NCI-H82 treated with DMSO at 0.1 percent for 48 hours (cell line): ENCODE data around the gene IVNS1ABP.
"Not testable (repeated sequence)": the region's sequence is repeated elsewhere in the genome, so short reads cannot be mapped to it uniquely, and the experiment has no call there.

Source experiments
- DNase-seq: peaks from one replicate; lab custom pipeline; 2025; ENCODE audit not compliant: unreplicated experiment; lab: John Stamatoyannopoulos, UW

The IVNS1ABP gene

DNA sequence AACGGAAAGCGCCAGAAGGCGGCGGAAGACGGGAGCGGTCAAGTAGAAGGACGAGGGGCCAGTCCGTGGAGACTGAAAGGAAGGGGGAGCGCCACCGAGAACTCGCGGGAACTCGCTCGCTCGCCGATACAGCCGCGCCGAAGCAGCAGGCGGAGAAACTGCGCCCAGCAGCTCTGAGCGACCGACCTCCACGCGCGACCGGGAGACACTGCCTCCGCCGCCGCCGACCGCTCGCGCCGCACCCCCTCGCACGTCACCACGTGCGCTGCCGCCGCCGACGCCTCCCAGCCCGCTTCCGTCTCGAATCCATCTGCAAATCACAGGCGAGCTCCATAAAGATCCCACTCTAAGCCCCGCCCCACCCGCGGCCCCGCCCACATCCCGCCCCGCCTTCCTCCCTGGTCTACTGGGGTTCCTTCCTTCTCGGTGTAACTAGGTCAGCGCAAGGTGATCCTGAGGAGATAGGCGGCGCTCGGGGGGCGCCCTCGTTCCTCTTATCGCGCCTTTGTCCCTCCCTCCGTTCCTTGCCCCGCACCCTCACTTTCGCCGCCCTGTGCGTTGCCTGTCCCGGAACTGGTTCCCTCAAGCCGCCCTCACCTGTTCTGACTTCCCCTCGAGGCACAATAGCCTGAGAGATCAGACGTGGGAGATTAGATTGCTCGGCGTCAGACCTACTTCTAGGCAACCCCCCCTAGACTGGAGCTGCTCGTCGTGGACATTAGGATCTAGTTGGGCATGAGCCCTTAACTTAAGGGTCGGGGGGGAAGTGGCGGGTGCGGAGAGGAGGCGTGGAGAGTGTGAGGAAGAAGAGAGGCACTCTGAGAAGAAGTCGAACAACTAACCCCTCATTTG is at the start of gene IVNS1ABP:
Gene IVNS1ABP (minus strand): TSS at position 210 of the 852 bp plus-strand sequence. CDS start 7,750 bp downstream, outside the sequence.
- peak; percentile 97 for DNase-seq

DNA sequence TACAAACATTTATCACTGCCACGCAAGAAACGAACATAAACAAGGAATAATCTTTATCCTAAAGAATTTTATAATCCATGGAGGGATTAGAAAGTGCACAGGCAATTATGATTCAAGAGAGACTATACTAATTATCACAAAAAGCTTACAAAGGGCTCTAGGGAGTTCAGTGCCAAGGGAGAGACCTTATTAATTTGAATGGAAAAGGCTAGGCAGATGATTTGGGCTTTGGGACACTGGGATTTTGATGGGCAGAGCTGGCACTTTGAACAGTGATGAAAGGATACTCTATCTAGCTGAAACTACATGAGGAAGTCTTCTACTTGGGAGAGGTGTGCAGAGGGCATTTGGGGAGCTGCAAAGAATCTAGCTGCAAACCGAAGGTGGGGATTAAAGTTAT is 48.9 kb upstream of the IVNS1ABP start:
- DNase-seq, result peak; percentile 29

DNA sequence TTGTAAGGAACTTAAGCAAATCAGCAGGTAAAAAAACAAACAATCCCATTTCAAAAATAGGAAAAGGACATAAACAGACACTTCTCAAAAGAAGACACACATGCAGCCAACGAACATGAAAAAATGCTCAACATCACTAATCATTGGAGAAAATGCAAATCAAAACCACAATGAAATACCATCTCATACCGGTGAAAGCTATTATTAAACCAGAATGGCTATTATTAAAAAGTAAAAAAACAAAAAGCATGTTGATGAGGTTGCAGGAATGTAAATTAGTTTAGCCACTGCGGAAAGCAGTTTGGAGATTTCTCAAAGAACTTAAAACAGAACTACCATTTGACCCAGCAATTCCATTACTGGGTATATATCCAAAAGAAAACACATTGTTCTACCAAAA is 47.5 kb upstream of the IVNS1ABP start:
- DNase-seq, result not testable (repeated sequence)

DNA sequence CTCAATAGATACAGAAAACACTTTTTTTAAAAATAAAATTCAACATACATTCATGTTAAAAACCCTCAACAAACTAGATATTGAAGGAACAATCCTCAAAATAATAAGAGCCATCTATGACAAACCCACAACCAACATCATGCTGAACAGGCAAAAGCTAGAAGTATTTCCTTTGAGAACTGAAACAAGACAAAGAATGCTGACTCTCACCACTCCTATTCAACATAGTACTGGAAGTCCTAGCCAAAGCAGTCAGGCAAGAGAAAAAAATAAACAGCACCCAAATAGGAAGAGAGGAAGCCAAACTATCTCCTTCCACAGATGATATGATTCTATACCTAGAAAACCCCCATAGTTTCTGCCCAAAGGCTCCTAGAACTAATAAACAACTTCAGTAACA is 46.2 kb upstream of the IVNS1ABP start:
- DNase-seq, result no peak

DNA sequence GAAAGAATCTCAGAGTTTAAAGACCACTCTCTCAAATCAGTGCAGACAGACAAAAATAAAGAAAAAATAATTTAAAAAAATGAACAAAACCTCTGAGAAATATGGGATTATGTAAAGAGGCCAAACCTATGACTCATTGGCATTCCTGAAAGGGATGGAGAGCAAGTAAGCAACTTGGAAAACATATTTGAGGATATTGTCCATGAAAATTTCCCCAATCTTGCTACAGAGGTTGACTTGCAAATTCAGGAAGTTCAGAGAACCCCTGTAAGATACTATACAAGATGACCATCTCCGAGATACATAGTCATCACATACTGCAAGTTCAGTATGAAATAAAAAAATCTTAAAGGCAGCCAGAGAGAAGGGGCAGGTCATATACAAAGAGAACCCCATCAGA is 43.7 kb upstream of the IVNS1ABP start:
- no peak for DNase-seq

DNA sequence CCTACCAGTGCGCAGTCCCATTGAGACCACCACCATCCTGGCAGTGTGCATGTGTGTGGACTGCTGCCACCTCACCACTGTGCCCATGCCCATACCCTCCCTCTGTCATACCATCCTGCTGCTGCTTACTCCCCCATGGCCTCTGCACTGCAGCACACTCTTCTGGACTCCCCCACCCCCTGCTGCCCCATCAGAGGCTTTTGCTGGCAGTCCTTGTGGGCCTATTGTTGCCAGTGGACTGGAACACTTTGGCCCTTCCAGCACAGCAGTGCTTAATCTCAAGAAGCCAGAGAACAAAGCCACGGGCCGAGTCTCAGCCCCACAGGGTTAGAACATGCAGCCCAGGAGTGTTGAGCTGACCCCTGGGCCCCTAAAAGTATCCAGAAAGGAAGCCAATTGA is 41.9 kb upstream of the IVNS1ABP start:
- no peak for DNase-seq

DNA sequence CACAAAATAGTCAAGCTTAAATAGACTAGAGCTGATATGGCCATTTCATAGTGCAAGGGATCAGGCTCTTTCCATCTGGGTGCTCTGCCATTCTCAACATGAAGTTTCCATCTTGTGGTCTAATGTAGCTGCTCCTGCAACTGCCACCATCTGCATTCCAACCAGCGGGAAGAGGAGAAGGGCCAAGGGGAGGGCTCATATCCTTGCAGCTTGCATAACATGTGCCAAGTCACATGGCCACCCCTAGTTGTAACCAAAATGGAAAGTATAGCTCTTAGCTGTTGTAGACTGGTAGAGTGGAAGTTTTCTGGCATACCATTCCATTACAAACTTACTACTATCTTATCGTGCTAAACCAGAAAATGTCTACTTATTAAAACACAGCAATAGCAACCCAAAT is 38.9 kb upstream of the IVNS1ABP start:
- no peak for DNase-seq

DNA sequence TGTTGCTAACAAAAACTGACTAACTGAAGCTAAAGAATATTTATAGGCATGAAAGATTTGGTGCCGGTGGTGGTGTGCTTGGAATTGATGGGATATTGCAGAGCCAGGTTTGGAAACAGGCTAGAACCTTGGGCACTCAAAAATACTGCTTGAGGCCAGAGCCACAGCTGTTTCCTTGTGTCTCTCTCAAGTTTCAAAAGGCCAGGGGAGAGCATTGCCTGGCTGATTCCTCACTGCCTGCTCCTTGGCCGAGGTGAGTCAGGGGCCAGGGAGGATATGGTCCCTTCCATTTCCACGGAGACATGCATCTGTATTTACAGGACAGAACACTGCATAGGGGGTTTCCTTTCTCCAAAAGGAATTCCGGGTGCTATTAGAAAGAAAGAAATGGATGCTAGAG is 36.1 kb upstream of the IVNS1ABP start:
- no peak for DNase-seq

DNA sequence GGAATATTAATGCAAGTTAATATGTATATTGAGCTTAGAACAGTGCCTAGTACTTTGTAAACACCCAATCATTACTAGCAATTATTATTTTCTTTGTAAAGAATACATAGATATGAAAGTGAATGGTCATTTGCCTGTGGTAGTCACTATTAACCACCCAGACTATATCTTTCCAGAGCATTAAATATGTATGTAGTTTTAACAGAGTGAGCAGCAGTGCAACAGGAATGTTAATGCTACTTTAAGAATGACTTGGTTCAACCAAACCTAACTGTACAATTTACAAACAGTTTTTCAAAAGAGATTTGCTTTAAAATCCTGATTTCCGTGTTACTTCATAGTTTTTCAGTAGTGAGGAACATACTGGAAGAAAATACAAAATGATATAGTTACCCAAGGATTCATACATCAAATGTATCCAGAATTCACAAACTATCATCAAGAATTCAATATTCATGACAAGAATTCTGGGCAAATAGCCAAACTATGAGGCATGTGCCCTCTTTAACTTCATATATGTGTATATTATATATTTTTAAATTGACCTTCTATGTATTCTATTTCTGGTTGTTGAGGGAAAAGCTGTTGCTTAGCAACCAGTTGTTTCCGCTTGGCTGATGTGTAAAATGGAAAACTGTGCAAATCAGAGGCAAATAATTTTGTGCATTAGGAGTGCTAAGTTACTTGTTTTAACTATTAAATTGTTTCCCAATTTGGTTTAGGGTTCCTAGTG is 34.9 kb upstream of the IVNS1ABP start:
- DNase-seq, result no peak

DNA sequence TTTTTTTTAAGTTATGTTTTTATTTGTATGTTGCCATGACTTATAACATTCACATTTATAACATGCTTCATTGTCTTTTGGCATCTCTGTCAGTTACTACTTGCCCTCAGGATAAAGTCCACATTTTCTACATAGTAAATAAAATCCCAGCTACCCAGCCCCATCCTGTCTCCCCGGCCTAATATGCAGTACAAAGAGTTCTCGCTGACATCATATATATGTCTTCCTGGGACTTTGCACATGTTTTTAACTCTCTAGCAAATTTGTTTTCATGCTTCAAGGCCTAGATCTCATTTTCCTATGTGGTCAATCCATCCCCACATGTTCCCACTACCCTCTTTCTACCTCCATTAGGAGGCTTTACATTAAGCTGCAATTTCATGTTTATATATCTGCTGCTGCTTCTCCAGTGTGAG is 33.0 kb upstream of the IVNS1ABP start:
- DNase-seq, result no peak

DNA sequence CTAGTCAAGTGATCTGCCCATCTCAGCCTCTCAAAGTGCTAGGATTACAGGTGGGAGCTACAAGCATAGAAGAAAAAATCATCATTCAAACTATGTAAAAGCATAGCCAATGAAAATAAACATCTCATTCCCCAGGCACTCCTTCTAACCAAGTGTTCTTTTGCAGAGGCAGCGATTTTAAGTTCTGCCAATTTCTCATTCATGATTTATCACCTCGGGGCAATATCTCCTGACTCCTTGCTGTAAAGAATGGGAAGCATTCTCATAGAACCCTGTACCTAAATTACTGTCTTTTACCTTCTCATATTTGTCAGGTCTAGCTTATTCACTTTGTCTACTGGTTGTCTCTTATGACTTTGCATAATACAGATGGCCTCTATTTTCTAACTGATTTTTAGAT is 32.5 kb upstream of the IVNS1ABP start:
- no peak for DNase-seq

DNA sequence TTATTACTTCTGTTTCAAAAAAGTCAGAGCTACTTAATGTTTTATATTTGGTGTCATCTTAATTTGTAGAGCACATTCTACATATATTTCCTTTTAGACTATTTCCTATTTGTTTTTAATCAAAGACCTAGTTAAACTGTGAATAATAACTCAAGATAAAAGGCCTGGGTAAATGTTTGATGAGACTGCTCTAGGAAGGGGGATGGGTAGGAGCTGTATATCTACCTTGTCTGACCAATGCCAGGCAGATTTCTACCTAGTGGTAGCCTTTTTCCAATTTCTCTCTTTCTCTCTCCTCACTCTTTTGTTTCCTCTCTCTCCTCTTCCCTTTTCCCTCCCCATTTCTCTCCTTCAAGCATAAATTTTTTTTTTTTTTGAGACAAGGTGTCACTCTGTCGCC is 31.9 kb upstream of the IVNS1ABP start:
- DNase-seq, result no peak

DNA sequence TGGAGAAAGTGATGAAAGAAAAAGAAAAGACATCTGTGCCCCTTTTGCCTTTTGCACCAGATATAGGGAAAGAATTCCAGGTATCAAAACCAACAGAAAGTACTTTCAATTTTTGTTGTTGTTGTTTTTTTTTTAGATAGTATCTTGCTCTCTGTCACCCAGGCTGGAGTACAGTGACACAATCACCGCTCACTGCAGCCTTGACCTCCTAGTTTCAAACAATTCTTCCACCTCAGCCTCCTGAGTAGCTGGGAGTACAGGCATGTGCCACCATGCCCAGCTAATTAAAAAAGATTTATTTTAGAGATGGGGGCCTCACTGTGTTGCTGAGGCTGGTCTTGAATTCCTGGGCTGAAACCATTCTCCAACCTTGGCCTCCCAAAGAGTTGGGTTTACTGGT is 31.3 kb upstream of the IVNS1ABP start:
- no peak for DNase-seq

DNA sequence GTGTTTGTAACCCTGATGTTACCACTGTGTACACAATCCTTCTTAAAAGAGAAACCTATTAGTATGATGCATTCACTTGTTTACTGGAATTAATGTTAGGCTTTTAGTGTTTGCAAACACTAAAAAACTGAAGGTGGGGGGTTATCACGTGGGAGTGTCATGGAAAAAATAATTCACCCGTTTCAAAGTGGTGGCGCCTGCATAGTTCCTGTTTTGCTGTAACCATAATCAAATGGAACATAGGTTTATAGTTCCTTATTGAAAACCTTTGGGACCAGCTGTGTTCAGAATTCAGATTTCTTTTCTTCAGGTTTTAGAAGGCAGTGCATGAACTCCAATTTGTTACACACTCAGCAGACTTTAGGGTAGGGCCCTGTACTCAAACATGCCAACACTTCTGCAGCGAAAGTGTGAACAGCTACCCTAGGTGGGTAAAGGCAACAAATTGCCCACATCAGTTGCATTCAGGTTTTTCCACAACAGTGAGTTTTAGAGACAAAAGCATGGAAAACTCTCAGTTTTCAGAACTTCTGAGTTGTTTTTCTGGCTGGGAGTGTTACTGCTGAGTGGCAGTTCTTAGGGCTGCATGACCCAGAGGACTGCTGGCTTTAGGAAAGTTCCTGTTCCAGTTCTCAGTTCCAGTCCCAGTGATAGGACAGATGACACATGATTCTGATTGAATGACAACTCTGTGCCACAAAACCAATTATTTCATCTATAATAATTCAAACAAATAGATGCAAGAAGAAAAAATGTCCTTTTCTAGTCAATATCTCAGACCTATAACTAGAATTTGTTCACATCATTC is 29.1 kb upstream of the IVNS1ABP start:
- no peak for DNase-seq

DNA sequence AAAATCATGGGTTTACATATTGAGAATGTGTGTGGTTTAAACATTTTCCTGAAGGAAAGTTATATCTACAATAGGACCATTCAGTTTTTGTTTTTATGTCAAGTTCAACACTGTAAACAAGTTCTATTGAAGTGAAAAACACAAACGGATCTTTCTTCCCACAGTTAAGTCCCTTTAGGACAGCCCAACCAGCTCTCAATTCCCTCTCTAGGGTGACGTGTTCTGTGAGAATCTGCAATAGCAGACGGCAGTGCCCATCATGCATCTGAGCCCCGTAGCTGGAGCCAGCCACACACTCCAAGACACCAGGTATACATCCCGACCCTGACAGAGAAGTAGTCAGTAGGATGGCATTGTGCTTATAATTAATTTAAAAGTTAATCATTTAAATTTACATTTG is 26.3 kb upstream of the IVNS1ABP start:
- no peak for DNase-seq

DNA sequence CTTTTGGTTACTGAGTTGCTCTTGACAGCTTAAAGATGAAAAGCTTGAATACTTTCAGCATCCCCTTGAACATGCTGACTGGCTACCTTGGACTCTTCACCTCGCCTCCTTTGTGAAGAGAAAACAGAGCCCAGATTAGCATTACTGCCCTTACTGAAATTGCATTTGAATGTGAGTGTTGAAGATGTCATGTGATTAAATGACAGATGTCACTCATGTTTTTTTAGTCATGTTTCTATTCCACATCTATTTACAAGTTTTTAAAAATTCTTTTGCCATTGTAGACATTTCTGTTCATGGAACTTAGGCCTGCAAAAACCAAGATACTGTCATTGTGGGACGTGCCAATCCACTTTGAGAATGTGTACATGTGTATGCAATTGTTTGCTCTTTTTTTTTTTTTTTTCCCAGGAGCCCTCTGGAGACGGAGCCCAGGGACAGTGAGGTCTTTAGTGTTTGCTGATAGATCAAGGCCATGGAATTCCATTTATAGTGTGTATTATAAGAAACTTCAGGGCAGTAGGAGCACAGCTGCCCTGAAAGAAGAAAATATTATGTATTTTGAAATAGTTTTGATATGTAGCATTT is 25.7 kb upstream of the IVNS1ABP start:
- no peak for DNase-seq

DNA sequence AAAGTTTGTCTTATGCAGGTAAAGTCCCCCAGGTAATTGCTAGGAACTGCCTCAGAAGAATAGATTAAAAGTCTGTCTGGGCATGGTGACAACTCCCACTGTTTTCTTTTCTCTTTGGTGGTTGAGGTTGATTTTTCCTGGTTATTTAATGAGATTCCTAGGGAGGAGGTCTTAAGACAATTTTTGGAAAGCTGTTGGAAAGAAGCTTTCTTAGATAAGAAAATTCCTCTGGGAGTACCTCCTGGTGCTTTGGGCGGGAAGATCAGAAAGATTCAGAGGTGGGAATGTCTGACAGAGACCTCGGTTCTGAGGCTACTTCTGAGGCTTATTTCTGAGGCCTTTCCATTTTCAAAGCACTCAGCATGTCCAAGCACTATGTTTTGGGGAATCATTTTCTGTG is 25.0 kb upstream of the IVNS1ABP start:
- no peak for DNase-seq

DNA sequence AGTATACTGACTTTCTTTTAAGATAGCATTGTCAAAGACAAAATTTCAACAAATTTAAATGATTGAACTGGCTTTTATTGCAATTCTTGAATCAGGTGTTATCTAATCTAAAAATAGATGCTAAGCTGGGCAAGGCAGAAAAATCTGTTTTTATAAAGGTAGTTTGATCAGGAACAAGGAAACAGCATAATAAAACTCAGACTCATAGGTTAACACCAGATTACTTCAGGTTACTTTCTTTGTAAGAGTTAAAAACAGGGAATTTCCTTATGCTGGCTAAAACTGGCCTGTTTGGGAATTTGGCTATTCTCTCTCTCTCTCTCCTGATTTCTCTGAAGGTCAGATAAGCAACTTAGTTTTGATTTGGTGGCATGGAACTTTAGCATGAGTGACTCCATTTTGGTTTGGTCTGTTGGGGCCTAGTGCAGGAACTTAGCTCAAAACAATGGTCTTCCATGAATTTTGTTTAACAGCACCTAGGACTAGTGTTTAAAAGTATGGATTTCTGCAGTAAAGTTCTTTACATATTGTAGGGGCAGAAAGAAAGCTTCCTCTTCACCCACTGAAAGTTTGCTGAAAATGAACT is 24.2 kb upstream of the IVNS1ABP start:
- DNase-seq, result no peak

DNA sequence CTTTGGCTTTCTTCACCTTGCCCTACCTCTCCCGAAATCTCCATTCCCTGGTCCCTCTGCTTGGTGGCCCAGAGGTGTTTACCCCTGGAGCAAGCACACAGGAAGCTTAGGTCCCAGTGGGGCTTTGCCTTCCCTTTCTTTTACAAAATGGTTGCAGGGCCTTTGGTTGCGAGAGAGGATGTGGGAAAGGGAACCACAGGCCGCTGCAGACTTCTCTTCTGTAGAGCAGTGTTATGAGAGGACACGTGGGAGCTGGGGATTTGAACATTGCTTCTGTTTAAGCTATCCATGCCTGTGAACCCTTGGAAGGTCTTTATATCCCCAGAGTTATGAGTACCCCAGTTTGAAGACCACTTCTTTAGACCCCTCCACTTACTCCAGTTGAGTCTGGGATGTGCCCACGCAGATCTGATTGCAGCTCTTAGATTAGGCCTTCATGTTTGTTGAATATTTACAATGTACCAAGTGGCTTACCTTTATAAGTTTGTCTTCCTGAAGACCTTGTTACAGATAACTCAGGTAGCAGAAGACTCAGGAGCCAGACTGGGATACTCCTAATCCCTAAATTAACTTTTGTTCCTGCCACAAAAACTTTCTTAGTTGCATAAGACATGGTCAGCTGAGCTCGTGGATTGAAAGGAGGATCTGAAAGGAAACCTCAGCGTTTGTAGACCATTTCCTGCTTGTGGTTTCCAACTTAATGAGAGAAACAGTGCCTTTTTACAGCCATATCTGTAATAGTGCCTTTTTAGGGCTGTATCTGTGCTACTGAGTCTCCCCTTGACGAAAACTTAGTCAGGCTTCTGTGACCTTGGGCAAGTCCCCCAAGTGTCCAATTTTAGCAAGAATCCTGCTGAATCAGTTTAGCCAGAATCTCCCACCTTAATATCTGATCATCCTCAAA is 21.9 kb upstream of the IVNS1ABP start:
- no peak for DNase-seq

DNA sequence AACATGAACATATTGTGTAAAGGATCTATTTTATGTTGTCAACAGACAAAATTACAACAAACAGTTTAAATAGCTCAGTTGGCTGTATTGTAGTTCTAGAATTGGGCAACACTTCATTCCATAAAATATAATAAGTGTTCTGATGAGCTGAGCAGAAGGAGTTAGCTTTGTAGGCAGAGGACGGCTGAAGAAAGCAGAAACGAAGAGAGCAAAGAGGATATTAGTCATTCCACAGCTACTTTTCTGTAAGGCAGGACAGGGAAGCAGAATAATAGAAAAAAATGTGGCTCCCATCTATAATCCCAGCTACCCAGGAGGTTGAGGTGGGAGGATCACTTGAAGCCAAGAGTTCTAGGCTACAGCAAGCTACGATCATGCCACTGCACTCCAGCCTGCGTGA is 20.2 kb upstream of the IVNS1ABP start:
- no peak for DNase-seq
